SK-N-SH (cell line): ENCODE measurements around the gene EIF4H. TPM values are rescaled to one million over a fixed set of nuclear protein-coding genes. Genes with fewer than 3 reads are reported as not detected.

Experiments used
- CTCF ChIA-PET: fragments of 300-600, 350-600 bp; formaldehyde crosslinking; extraction: SDS; loops from one replicate; lab custom pipeline; 2021; lab: Yijun Ruan, JAX
- POLR2A ChIA-PET: fragments of 350-600 bp; sonication (Branson Sonifier 250); formaldehyde crosslinking; extraction: SDS; loops from one replicate; lab custom pipeline; 2020; ENCODE audit warnings: antibody characterized with exemption, inconsistent platforms; lab: Yijun Ruan, JAX
- DNase-seq: peaks from one replicate; pipeline ENCODE4 v3.0.0; 2012
- H2AFZ ChIP-seq: fragments of 200-600 bp; sonication (generic); 2 replicates; pipeline ENCODE4 v1.8.1; 2016; ENCODE audit warnings: antibody characterized with exemption, mild to moderate bottlenecking, low read depth
- H3F3A ChIP-seq: fragments of 200-600 bp; sonication (generic); replicated peaks from 2 replicates; pipeline ENCODE3; 2016; ENCODE audit warnings: antibody characterized with exemption, mild to moderate bottlenecking; ENCODE audit not compliant: insufficient read depth
- H3K27ac ChIP-seq, 2 experiments: fragments of 200-500 bp in 1 of 2; fragments of 200-600 bp in 1 of 2; sonication (Bioruptor generic) in 1 of 2; sonication (generic), shearing (Covaris generic) in 1 of 2; 2 replicates each; pipeline versions ENCODE4 v1.5.1 to v1.6.1; 2014 to 2016; ENCODE audit warnings: low read depth in 2 of 2, inconsistent platforms in 1 of 2, low read length in 1 of 2, mild to moderate bottlenecking in 1 of 2, mixed read lengths in 1 of 2
- H3K27me3 ChIP-seq: fragments of 200-600 bp; sonication (generic), shearing (Covaris generic); 2 replicates; pipeline ENCODE4 v1.6.1; 2016; ENCODE audit warnings: mixed run types; ENCODE audit not compliant: insufficient read depth
- H3K36me3 ChIP-seq, 2 experiments: fragments of 200-500 bp in 1 of 2; fragments of 200-600 bp in 1 of 2; sonication (Bioruptor generic) in 1 of 2; sonication (generic) in 1 of 2; replicated peaks in 1 of 2; 2 replicates each; pipeline versions ENCODE3 to v1.5.1; 2014 to 2016; ENCODE audit warnings: low read length in 1 of 2, mild to moderate bottlenecking in 1 of 2; ENCODE audit not compliant: insufficient read depth in 2 of 2, control insufficient read depth in 1 of 2
- H3K4me1 ChIP-seq, 2 experiments: fragments of 200-500 bp in 1 of 2; fragments of 200-600 bp in 1 of 2; sonication (Bioruptor generic) in 1 of 2; sonication (generic), shearing (Covaris generic) in 1 of 2; 2 replicates each; pipeline versions ENCODE4 v1.5.1 to v1.6.1; 2014 to 2016; ENCODE audit warnings: low read depth in 1 of 2, low read length in 1 of 2, mixed run types in 1 of 2; ENCODE audit not compliant: insufficient read depth in 2 of 2, control insufficient read depth in 1 of 2
- H3K4me2 ChIP-seq: fragments of 200-600 bp; sonication (generic), shearing (Covaris generic); 2 replicates; pipeline ENCODE4 v1.6.1; 2017; ENCODE audit warnings: mixed run types
- H3K4me3 ChIP-seq, 2 experiments: fragments of 200-500 bp in 1 of 2; fragments of 200-600 bp in 1 of 2; sonication (Bioruptor generic) in 1 of 2; sonication (generic), shearing (Covaris generic) in 1 of 2; 2 replicates each; pipeline versions ENCODE4 v1.5.1 to v1.8.1; 2014 to 2016; ENCODE audit warnings: low read depth in 2 of 2, inconsistent platforms in 1 of 2, low read length in 1 of 2, mild to moderate bottlenecking in 1 of 2, mixed read lengths in 1 of 2, moderate library complexity in 1 of 2
- H3K79me2 ChIP-seq: fragments of 200-600 bp; sonication (generic); 2 replicates; pipeline ENCODE4 v1.8.1; 2017; ENCODE audit warnings: mild to moderate bottlenecking; ENCODE audit not compliant: insufficient read depth
- H3K9ac ChIP-seq: fragments of 200-600 bp; sonication (generic); 2 replicates; pipeline ENCODE4 v1.6.1; 2017; ENCODE audit warnings: mixed run types
- H3K9me2 ChIP-seq: fragments of 200-600 bp; sonication (generic); 2 replicates; pipeline ENCODE4 v1.6.1; 2017; ENCODE audit warnings: mixed run types
- H3K9me3 ChIP-seq: fragments of 200-600 bp; sonication (generic); 2 replicates; pipeline ENCODE4 v1.6.1; 2017; ENCODE audit warnings: mixed run types, mild to moderate bottlenecking, moderate library complexity
- H4K20me1 ChIP-seq: fragments of 200-600 bp; sonication (generic); 2 replicates; pipeline ENCODE4 v1.6.1; 2017; ENCODE audit warnings: mild to moderate bottlenecking, mixed run types; ENCODE audit not compliant: insufficient read depth
- CHD2 ChIP-seq: fragments of 150-350 bp; IDR thresholded peaks from 2 replicates; pipeline ENCODE4 v1.6.1; 2018; ENCODE audit warnings: low read length; ENCODE audit not compliant: partially characterized antibody
- ELF1 ChIP-seq: IDR thresholded peaks from 2 replicates; pipeline ENCODE4 v1.4.0; 2012
- FOSL2 ChIP-seq: IDR thresholded peaks from 2 replicates; pipeline ENCODE4 v1.4.0; 2012; ENCODE audit warnings: low read depth, mild to moderate bottlenecking, moderate library complexity, borderline replicate concordance
- GABPA ChIP-seq: IDR thresholded peaks from 2 replicates; pipeline ENCODE4 v1.4.0; 2012; ENCODE audit warnings: low read depth, mild to moderate bottlenecking
- GATA2 ChIP-seq: sonication (generic); formaldehyde crosslinking; IDR thresholded peaks from 2 replicates; pipeline ENCODE4 v1.5.0; 2020; ENCODE audit warnings: mild to moderate bottlenecking, missing genetic modification reagents
- IRF3 ChIP-seq: fragments of 150-350 bp; IDR thresholded peaks from 2 replicates; pipeline ENCODE4 v1.6.1; 2016; ENCODE audit warnings: mild to moderate bottlenecking, low read depth, low read length
- JUND ChIP-seq: IDR thresholded peaks from 2 replicates; pipeline ENCODE4 v1.4.0; 2012
- MAX ChIP-seq: IDR thresholded peaks from 2 replicates; pipeline ENCODE4 v1.4.0; 2012; ENCODE audit warnings: low read depth
- NRF1 ChIP-seq: IDR thresholded peaks from 2 replicates; pipeline ENCODE4 v1.6.1; 2012; ENCODE audit warnings: low read depth, mild to moderate bottlenecking, low read length
- REST ChIP-seq: IDR thresholded peaks from 2 replicates; pipeline ENCODE4 v1.6.1; 2012; ENCODE audit warnings: mild to moderate bottlenecking, low read depth, low read length, moderate library complexity
- RFX5 ChIP-seq: IDR thresholded peaks from 2 replicates; pipeline ENCODE4 v1.6.1; 2012; ENCODE audit warnings: mild to moderate bottlenecking, improper control_type of control experiment, low read length
- SMC3 ChIP-seq: IDR thresholded peaks from 2 replicates; pipeline ENCODE4 v1.6.1; 2012; ENCODE audit warnings: low read depth, low read length, improper control_type of control experiment
- TAF1 ChIP-seq: IDR thresholded peaks from 2 replicates; pipeline ENCODE4 v1.6.1; 2012; ENCODE audit warnings: low read depth, mild to moderate bottlenecking, low read length, moderate library complexity, borderline replicate concordance
- USF1 ChIP-seq: IDR thresholded peaks from 2 replicates; pipeline ENCODE4 v1.4.0; 2012; ENCODE audit warnings: low read depth, borderline replicate concordance
- USF2 ChIP-seq: fragments of 150-350 bp; IDR thresholded peaks from 2 replicates; pipeline ENCODE4 v1.6.1; 2017; ENCODE audit warnings: antibody characterized with exemption, low read length, low read depth, borderline replicate concordance
- ZBTB33 ChIP-seq: IDR thresholded peaks from 2 replicates; pipeline ENCODE4 v1.4.0; 2012; ENCODE audit warnings: low read depth, borderline replicate concordance
- WGBS: methylation state at CpG from one replicate; pipeline ENCODE4 v1.1.6; 2017; ENCODE audit warnings: low lambda C conversion rate; 5-methylcytosine and 5-hydroxymethylcytosine counted together
- polyA plus RNA-seq, 3 experiments: library from polyadenylated mRNA; depleted of rRNA; stranded (reverse); fragments of >200 nt; gene quantifications; 2 replicates each; pipeline ENCODE4 v1.2.3, GENCODE V29; 2012

Gene EIF4H
- polyA plus RNA-seq, 1 of the 3 experiments (the other 2 are of a cell fraction) = 468 TPM

- no peak for DNase-seq
- H3K4me3 ChIP-seq = no peak overlapping the region
- H3K79me2 ChIP-seq = no peaks in the 10 kb centered on the region
- no peak overlapping the region for H3K4me2 ChIP-seq
- TF ChIP-seq ELF1 = no peak
- no peak for TF ChIP-seq RFX5
- TF ChIP-seq TAF1 = no peak
- TF ChIP-seq GATA2 (CRISPR knock-in tag) = no peak
- no peak for TF ChIP-seq USF1
- no peak for TF ChIP-seq GABPA
- TF ChIP-seq IRF3 = no peak
- TF ChIP-seq JUND = no peak
- TF ChIP-seq USF2 = no peak
- no peak for TF ChIP-seq SMC3
- no peak for TF ChIP-seq FOSL2
- no peak for TF ChIP-seq ZBTB33
- no peak for TF ChIP-seq CHD2
- no peak for TF ChIP-seq NRF1
- no peak for TF ChIP-seq REST
- no peak for TF ChIP-seq MAX
- TF ChIP-seq, all 33 proteins: peak for 0
- 79% methylated on average over 20 of the region's 20 CpGs for WGBS
- no peaks in the 10 kb centered on the region for H3K27me3 ChIP-seq
- ChIA-PET POLR2A (no interaction called here), CTCF (interaction anchor here (0.9 to 3.9 kb wide), 8 partner anchors 12 to 349 kb away, joined by 3 to 48 read pairs (median 4); no protein-coding TSS in a partner anchor)
- no peak overlapping the region for H3K9ac ChIP-seq
- no peaks in the 10 kb centered on the region for H3K9me2 ChIP-seq
- no peak overlapping the region for H2AFZ ChIP-seq
- H3K4me1 ChIP-seq = no peaks in the 10 kb centered on the region
- H4K20me1 ChIP-seq = no peaks in the 10 kb centered on the region
- H3K9me3 ChIP-seq = no peaks in the 10 kb centered on the region
- no peaks in the 10 kb centered on the region for H3K36me3 ChIP-seq
- H3F3A ChIP-seq = peaks cover 9% of the 10 kb centered on the region
- H3K27ac ChIP-seq = no peak overlapping the region
Measured at GRCh38 chr7:74217455-74218342, 43.5 kb downstream of the EIF4H start.
